Thyroid gland (tissue), 4 donors: ENCODE measurements around the gene NAALADL2.

ENCODE experiments used
- POLR2A ChIP-seq, 2 donors: fragments of 450-650 bp; IDR thresholded peaks; one replicate each; pipeline ENCODE4 v1.6.1; 2017; ENCODE audit warnings: antibody characterized with exemption in 2 of 2, mild to moderate bottlenecking in 2 of 2, moderate library complexity in 1 of 2
- TF ChIP-seq, protein P1 (sequence below), 6 experiments: fragments of 200-600 bp in 3 of 6; fragments of 450-650 bp in 3 of 6; sonication (generic) in 3 of 6; IDR thresholded peaks; one replicate each; pipeline ENCODE4 v1.5.1; 2016 to 2019; ENCODE audit warnings: antibody characterized with exemption in 6 of 6, mild to moderate bottlenecking in 2 of 6, inconsistent platforms in 1 of 6, moderate library complexity in 1 of 6

- TF ChIP-seq, protein P1, sequence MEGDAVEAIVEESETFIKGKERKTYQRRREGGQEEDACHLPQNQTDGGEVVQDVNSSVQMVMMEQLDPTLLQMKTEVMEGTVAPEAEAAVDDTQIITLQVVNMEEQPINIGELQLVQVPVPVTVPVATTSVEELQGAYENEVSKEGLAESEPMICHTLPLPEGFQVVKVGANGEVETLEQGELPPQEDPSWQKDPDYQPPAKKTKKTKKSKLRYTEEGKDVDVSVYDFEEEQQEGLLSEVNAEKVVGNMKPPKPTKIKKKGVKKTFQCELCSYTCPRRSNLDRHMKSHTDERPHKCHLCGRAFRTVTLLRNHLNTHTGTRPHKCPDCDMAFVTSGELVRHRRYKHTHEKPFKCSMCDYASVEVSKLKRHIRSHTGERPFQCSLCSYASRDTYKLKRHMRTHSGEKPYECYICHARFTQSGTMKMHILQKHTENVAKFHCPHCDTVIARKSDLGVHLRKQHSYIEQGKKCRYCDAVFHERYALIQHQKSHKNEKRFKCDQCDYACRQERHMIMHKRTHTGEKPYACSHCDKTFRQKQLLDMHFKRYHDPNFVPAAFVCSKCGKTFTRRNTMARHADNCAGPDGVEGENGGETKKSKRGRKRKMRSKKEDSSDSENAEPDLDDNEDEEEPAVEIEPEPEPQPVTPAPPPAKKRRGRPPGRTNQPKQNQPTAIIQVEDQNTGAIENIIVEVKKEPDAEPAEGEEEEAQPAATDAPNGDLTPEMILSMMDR (IDR thresholded peaks at IDR 0.05) = no peak
- TF ChIP-seq POLR2A (IDR thresholded peaks at IDR 0.05) = no peak
Observed at GRCh38 chr3:175495331-175495730, 636.2 kb downstream of the NAALADL2 start.
